NB4 (cell line): ENCODE data around the gene ABCA4.

ENCODE experiments used
- CTCF ChIP-seq: IDR thresholded peaks from one replicate; pipeline ENCODE4 v1.5.1; 2012; ENCODE audit warnings: low read depth, low read length
- MAX ChIP-seq: IDR thresholded peaks from 2 replicates; pipeline ENCODE4 v1.6.1; 2011; ENCODE audit warnings: low read depth, low read length
- POLR2A ChIP-seq: IDR thresholded peaks from 2 replicates; pipeline ENCODE4 v1.6.1; 2011; ENCODE audit warnings: mild to moderate bottlenecking; ENCODE audit not compliant: insufficient read length; ENCODE audit errors: extremely low read depth

- TF ChIP-seq POLR2A (no peak), CTCF (no peak), MAX (no peak)
Measured at GRCh38 chr1:93961906-93962305, 159.0 kb downstream of the ABCA4 start.
